HepG2 (cell line): ENCODE data around the gene PFDN2. TPM values are rescaled to one million over a fixed set of nuclear protein-coding genes. Genes with fewer than 3 reads are reported as not detected.
A peak's percentile ranks its signal among the peaks of the same experiment; 100 is the strongest.

Experiments
- ADNP ChIP-seq: sonication (generic); formaldehyde crosslinking; IDR thresholded peaks from 2 replicates; pipeline ENCODE4 v1.4.0; 2020; ENCODE audit warnings: missing genetic modification reagents
- AGO2 ChIP-seq: fragments of 200-400 bp; formaldehyde crosslinking; optimal IDR thresholded peaks from 2 replicates; pipeline ENCODE3; 2017; ENCODE audit warnings: mild to moderate bottlenecking, low read depth, low read length, moderate library complexity
- ASH2L ChIP-seq: fragments of 300-600, 200-600 bp; sonication (generic); IDR thresholded peaks from 2 replicates; pipeline ENCODE4 v1.7.0; 2017; ENCODE audit warnings: low read depth, mild to moderate bottlenecking, moderate library complexity, mixed read lengths, low read length; ENCODE audit not compliant: insufficient read length
- CEBPG ChIP-seq: IDR thresholded peaks from 2 replicates; pipeline ENCODE4 v1.6.1; 2016
- CENPT ChIP-seq: sonication (generic); formaldehyde crosslinking; IDR thresholded peaks from 2 replicates; pipeline ENCODE4 v1.8.0; 2022; ENCODE audit warnings: low read depth, mild to moderate bottlenecking, moderate library complexity, missing genetic modification reagents
- ETV6 ChIP-seq: sonication (generic); formaldehyde crosslinking; conservative IDR thresholded peaks from 2 replicates; pipeline ENCODE4 v1.4.0; 2020; ENCODE audit warnings: missing genetic modification reagents
- FOSL2 ChIP-seq: sonication (generic); formaldehyde crosslinking; IDR thresholded peaks from 2 replicates; pipeline ENCODE4 v1.4.0; 2020; ENCODE audit warnings: missing genetic modification reagents
- JUND ChIP-seq: sonication (generic); formaldehyde crosslinking; IDR thresholded peaks from 2 replicates; pipeline ENCODE4 v1.8.0; 2022; ENCODE audit warnings: mild to moderate bottlenecking, missing genetic modification reagents
- NBN ChIP-seq: fragments of 450-650 bp; conservative IDR thresholded peaks from 2 replicates; pipeline ENCODE4 v1.6.1; 2017
- RFX3 ChIP-seq: IDR thresholded peaks from 2 replicates; pipeline ENCODE4 v1.6.1; 2016; ENCODE audit warnings: missing biosample characterization, missing genetic modification reagents
- SP2 ChIP-seq: sonication (generic); formaldehyde crosslinking; IDR thresholded peaks from 2 replicates; pipeline ENCODE4 v1.5.1; 2020; ENCODE audit warnings: mild to moderate bottlenecking, missing genetic modification reagents
- TGIF2 ChIP-seq: IDR thresholded peaks from 2 replicates; pipeline ENCODE4 v1.6.1; 2016; ENCODE audit warnings: control low read depth, missing compliant biosample characterization
- ZNF121 ChIP-seq: sonication (generic); formaldehyde crosslinking; IDR thresholded peaks from 2 replicates; pipeline ENCODE4 v1.5.0; 2020; ENCODE audit warnings: mild to moderate bottlenecking, missing genetic modification reagents
- ZNF253 ChIP-seq: sonication (generic); formaldehyde crosslinking; IDR thresholded peaks from 2 replicates; pipeline ENCODE4 v1.8.0; 2022; ENCODE audit warnings: mild to moderate bottlenecking, missing genetic modification reagents, borderline replicate concordance
- ZNF317 ChIP-seq: sonication (generic); formaldehyde crosslinking; IDR thresholded peaks from 2 replicates; pipeline ENCODE4 v1.5.0; 2020; ENCODE audit warnings: mild to moderate bottlenecking, missing genetic modification reagents
- ZNF33B ChIP-seq: sonication (generic); formaldehyde crosslinking; IDR thresholded peaks from 2 replicates; pipeline ENCODE4 v1.5.1; 2020; ENCODE audit warnings: mild to moderate bottlenecking, missing genetic modification reagents
- ZNF354B ChIP-seq: sonication (generic); formaldehyde crosslinking; IDR thresholded peaks from 2 replicates; pipeline ENCODE4 v1.8.0; 2022; ENCODE audit warnings: mild to moderate bottlenecking, missing genetic modification reagents
- ZNF724P ChIP-seq: sonication (generic); formaldehyde crosslinking; IDR thresholded peaks from 2 replicates; pipeline ENCODE4 v1.8.0; 2022; ENCODE audit warnings: missing genetic modification reagents, borderline replicate concordance
- ZNF776 ChIP-seq: sonication (generic); formaldehyde crosslinking; IDR thresholded peaks from 2 replicates; pipeline ENCODE4 v1.4.0; 2020; ENCODE audit warnings: mild to moderate bottlenecking, missing genetic modification reagents
- ZSCAN25 ChIP-seq: sonication (generic); formaldehyde crosslinking; IDR thresholded peaks from 2 replicates; pipeline ENCODE4 v1.8.0; 2022; ENCODE audit warnings: mild to moderate bottlenecking, missing genetic modification reagents
- polyA plus RNA-seq, 8 experiments: library from polyadenylated mRNA; depleted of rRNA in 3 of 8; stranded (reverse) in 7 of 8; unstranded in 1 of 8; fragments of >200 nt; fragmentation: Illumina TruSeq in 4 of 8; extraction: Trizol in 4 of 8; gene quantifications; 2 replicates each; pipeline versions ENCODE4 v1.2.1 to v1.2.3, GENCODE V29; 2011 to 2016; ENCODE audit warnings: low read depth in 4 of 8, missing spikeins in 1 of 8, mixed read lengths in 1 of 8; ENCODE audit not compliant: insufficient read depth in 1 of 8
- total RNA-seq, 5 experiments: library from RNA; depleted of rRNA; stranded (reverse); fragments of >200 nt; fragmentation: Illumina TruSeq; extraction: Trizol; gene quantifications; 2 replicates each; pipeline ENCODE4 v1.2.3, GENCODE V29; 2016; ENCODE audit warnings: low read depth in 1 of 5
- TF ChIP-seq, protein P1 (sequence below), 2 experiments: fragments of 450-650 bp in 1 of 2; sonication (generic) in 1 of 2; formaldehyde crosslinking; IDR thresholded peaks; 2 replicates each; pipeline versions ENCODE4 v1.5.0 to v1.8.0; 2020 to 2022; ENCODE audit warnings: mild to moderate bottlenecking in 1 of 2, missing genetic modification reagents in 1 of 2
- TF ChIP-seq, protein P2 (sequence below): sonication (generic); formaldehyde crosslinking; IDR thresholded peaks from one replicate; pipeline ENCODE4 v1.5.1; 2020; ENCODE audit warnings: mild to moderate bottlenecking, missing genetic modification reagents; ENCODE audit errors: not compliant biosample characterization

The PFDN2 gene
- total and polyA plus RNA-seq, 2 of the 13 experiments (the other 11 are each of a cell fraction or from before 2014, with no cell fraction given), result 62.6 to 63.6 TPM

DNA sequence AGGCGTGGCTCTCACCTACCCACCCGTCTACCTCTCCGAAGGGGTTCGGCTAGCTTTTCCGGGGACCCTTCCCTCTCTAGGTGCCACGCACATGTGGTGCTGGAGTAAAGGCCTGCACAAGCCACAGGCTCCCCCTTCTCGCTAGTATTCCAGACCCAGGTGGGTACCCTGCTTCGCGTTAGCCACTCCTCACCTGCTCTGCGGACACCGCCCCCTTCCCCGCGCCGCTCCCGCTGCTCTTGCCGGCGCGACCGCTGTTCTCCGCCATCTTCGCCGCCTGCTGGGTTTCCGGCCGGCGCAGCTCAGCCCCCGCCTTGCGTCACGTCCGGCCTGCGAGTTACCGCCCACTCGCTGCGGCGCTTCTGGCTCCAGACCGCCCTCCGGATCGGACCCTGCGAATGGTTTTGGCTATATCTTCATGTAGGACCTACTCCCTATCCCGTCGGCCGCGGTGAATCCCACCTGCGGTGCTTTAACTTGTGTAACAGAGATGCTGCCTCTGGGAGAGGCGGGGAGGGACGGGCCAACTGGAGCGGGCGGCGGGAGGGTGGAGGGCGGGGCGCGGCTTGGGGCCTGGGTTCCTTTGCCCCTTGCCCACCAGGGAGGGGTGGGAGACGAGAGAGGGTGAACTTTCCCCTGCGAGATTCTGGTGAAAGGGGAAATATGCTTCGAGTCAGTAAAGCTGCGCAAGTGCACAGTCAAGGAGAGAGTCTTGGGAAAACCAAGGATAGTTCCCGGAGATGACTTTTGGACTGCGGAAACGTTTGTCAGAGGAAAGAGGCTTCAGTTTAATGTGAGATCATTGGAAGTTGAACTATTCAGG lies at the start of gene PFDN2, which contains the start of gene NIT1 (continued):
- TF ChIP-seq SP2 (CRISPR knock-in tag) (peak; percentile 78), ZNF354B (CRISPR knock-in tag) (no peak), ASH2L (peak; percentile 87), AGO2 (peak; percentile 69), RFX3 (CRISPR knock-in tag) (no peak), ZNF776 (CRISPR knock-in tag) (0 out of 2 replicates have a peak, but pooled peaks have one; percentile 73), ETV6 (peak; percentile 79), ZNF317 (CRISPR knock-in tag) (peak; percentile 56; the same call in 1 of the 2 replicates), ADNP (CRISPR knock-in tag) (no peak), ZSCAN25 (CRISPR knock-in tag) (peak; percentile 52; the same call in 1 of the 2 replicates), CEBPG (CRISPR knock-in tag) (peak; percentile 64), FOSL2 (CRISPR knock-in tag) (peak; percentile 26; the same call in 1 of the 2 replicates), ZNF121 (CRISPR knock-in tag) (no peak; the same call in 1 of the 2 replicates), NBN (no peak), ZNF33B (CRISPR knock-in tag) (no peak; the same call in 1 of the 2 replicates), ZNF253 (CRISPR knock-in tag) (no peak), CENPT (CRISPR knock-in tag) (no peak), JUND (no peak), ZNF724P (no peak), TGIF2 (CRISPR knock-in tag) (peak; percentile 39; the same call in 1 of the 2 replicates)
- TF ChIP-seq, protein P1, sequence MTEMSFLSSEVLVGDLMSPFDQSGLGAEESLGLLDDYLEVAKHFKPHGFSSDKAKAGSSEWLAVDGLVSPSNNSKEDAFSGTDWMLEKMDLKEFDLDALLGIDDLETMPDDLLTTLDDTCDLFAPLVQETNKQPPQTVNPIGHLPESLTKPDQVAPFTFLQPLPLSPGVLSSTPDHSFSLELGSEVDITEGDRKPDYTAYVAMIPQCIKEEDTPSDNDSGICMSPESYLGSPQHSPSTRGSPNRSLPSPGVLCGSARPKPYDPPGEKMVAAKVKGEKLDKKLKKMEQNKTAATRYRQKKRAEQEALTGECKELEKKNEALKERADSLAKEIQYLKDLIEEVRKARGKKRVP (CRISPR knock-in tag; IDR thresholded peaks at IDR 0.05), result peak in 1 of 2 experiments; percentile 73; a peak in 2 of 4 replicates
- TF ChIP-seq, protein P2, sequence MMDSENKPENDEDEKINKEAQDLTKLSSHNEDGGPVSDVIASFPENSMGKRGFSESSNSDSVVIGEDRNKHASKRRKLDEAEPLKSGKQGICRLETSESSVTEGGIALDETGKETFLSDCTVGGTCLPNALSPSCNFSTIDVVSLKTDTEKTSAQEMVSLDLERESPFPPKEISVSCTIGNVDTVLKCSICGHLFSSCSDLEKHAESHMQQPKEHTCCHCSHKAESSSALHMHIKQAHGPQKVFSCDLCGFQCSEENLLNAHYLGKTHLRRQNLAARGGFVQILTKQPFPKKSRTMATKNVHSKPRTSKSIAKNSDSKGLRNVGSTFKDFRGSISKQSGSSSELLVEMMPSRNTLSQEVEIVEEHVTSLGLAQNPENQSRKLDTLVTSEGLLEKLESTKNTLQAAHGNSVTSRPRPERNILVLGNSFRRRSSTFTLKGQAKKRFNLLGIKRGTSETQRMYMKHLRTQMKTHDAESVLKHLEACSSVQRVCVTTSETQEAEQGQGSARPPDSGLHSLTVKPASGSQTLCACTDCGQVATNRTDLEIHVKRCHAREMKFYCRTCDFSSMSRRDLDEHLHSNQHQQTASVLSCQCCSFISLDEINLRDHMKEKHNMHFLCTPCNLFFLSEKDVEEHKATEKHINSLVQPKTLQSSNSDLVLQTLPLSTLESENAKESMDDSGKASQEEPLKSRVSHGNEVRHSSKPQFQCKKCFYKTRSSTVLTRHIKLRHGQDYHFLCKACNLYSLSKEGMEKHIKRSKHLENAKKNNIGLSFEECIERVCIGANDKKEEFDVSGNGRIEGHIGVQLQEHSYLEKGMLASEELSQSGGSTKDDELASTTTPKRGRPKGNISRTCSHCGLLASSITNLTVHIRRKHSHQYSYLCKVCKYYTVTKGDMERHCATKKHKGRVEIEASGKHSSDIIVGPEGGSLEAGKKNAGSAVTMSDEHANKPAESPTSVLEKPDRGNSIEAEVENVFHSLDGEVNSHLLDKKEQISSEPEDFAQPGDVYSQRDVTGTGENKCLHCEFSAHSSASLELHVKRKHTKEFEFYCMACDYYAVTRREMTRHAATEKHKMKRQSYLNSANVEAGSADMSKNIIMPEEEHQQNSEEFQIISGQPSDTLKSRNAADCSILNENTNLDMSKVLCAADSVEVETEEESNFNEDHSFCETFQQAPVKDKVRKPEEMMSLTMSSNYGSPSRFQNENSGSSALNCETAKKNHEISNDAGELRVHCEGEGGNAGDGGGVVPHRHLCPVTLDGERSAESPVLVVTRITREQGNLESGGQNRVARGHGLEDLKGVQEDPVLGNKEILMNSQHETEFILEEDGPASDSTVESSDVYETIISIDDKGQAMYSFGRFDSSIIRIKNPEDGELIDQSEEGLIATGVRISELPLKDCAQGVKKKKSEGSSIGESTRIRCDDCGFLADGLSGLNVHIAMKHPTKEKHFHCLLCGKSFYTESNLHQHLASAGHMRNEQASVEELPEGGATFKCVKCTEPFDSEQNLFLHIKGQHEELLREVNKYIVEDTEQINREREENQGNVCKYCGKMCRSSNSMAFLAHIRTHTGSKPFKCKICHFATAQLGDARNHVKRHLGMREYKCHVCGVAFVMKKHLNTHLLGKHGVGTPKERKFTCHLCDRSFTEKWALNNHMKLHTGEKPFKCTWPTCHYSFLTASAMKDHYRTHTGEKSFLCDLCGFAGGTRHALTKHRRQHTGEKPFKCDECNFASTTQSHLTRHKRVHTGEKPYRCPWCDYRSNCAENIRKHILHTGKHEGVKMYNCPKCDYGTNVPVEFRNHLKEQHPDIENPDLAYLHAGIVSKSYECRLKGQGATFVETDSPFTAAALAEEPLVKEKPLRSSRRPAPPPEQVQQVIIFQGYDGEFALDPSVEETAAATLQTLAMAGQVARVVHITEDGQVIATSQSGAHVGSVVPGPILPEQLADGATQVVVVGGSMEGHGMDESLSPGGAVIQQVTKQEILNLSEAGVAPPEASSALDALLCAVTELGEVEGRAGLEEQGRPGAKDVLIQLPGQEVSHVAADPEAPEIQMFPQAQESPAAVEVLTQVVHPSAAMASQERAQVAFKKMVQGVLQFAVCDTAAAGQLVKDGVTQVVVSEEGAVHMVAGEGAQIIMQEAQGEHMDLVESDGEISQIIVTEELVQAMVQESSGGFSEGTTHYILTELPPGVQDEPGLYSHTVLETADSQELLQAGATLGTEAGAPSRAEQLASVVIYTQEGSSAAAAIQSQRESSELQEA (CRISPR knock-in tag), result no peak
